SK-N-SH (cell line): Measurements from ENCODE around the gene SCARB1. TPM values are rescaled to one million over a fixed set of nuclear protein-coding genes. Genes with fewer than 3 reads are reported as not detected.

ENCODE experiments used
- CTCF ChIA-PET: fragments of 300-600, 350-600 bp; formaldehyde crosslinking; extraction: SDS; loops from one replicate; lab custom pipeline; 2021; lab: Yijun Ruan, JAX
- POLR2A ChIA-PET: fragments of 350-600 bp; sonication (Branson Sonifier 250); formaldehyde crosslinking; extraction: SDS; loops from one replicate; lab custom pipeline; 2020; ENCODE audit warnings: antibody characterized with exemption, inconsistent platforms; lab: Yijun Ruan, JAX
- DNase-seq: peaks from one replicate; pipeline ENCODE4 v3.0.0; 2012
- H2AFZ ChIP-seq: fragments of 200-600 bp; sonication (generic); 2 replicates; pipeline ENCODE4 v1.8.1; 2016; ENCODE audit warnings: antibody characterized with exemption, mild to moderate bottlenecking, low read depth
- H3F3A ChIP-seq: fragments of 200-600 bp; sonication (generic); replicated peaks from 2 replicates; pipeline ENCODE3; 2016; ENCODE audit warnings: antibody characterized with exemption, mild to moderate bottlenecking; ENCODE audit not compliant: insufficient read depth
- H3K27ac ChIP-seq, 2 experiments: fragments of 200-500 bp in 1 of 2; fragments of 200-600 bp in 1 of 2; sonication (Bioruptor generic) in 1 of 2; sonication (generic), shearing (Covaris generic) in 1 of 2; 2 replicates each; pipeline versions ENCODE4 v1.5.1 to v1.6.1; 2014 to 2016; ENCODE audit warnings: low read depth in 2 of 2, inconsistent platforms in 1 of 2, low read length in 1 of 2, mild to moderate bottlenecking in 1 of 2, mixed read lengths in 1 of 2
- H3K27me3 ChIP-seq: fragments of 200-600 bp; sonication (generic), shearing (Covaris generic); 2 replicates; pipeline ENCODE4 v1.6.1; 2016; ENCODE audit warnings: mixed run types; ENCODE audit not compliant: insufficient read depth
- H3K36me3 ChIP-seq, 2 experiments: fragments of 200-500 bp in 1 of 2; fragments of 200-600 bp in 1 of 2; sonication (Bioruptor generic) in 1 of 2; sonication (generic) in 1 of 2; replicated peaks in 1 of 2; 2 replicates each; pipeline versions ENCODE3 to v1.5.1; 2014 to 2016; ENCODE audit warnings: low read length in 1 of 2, mild to moderate bottlenecking in 1 of 2; ENCODE audit not compliant: insufficient read depth in 2 of 2, control insufficient read depth in 1 of 2
- H3K4me1 ChIP-seq, 2 experiments: fragments of 200-500 bp in 1 of 2; fragments of 200-600 bp in 1 of 2; sonication (Bioruptor generic) in 1 of 2; sonication (generic), shearing (Covaris generic) in 1 of 2; 2 replicates each; pipeline versions ENCODE4 v1.5.1 to v1.6.1; 2014 to 2016; ENCODE audit warnings: low read depth in 1 of 2, low read length in 1 of 2, mixed run types in 1 of 2; ENCODE audit not compliant: insufficient read depth in 2 of 2, control insufficient read depth in 1 of 2
- H3K4me2 ChIP-seq: fragments of 200-600 bp; sonication (generic), shearing (Covaris generic); 2 replicates; pipeline ENCODE4 v1.6.1; 2017; ENCODE audit warnings: mixed run types
- H3K4me3 ChIP-seq, 2 experiments: fragments of 200-500 bp in 1 of 2; fragments of 200-600 bp in 1 of 2; sonication (Bioruptor generic) in 1 of 2; sonication (generic), shearing (Covaris generic) in 1 of 2; 2 replicates each; pipeline versions ENCODE4 v1.5.1 to v1.8.1; 2014 to 2016; ENCODE audit warnings: low read depth in 2 of 2, inconsistent platforms in 1 of 2, low read length in 1 of 2, mild to moderate bottlenecking in 1 of 2, mixed read lengths in 1 of 2, moderate library complexity in 1 of 2
- H3K79me2 ChIP-seq: fragments of 200-600 bp; sonication (generic); 2 replicates; pipeline ENCODE4 v1.8.1; 2017; ENCODE audit warnings: mild to moderate bottlenecking; ENCODE audit not compliant: insufficient read depth
- H3K9ac ChIP-seq: fragments of 200-600 bp; sonication (generic); 2 replicates; pipeline ENCODE4 v1.6.1; 2017; ENCODE audit warnings: mixed run types
- H3K9me2 ChIP-seq: fragments of 200-600 bp; sonication (generic); 2 replicates; pipeline ENCODE4 v1.6.1; 2017; ENCODE audit warnings: mixed run types
- H3K9me3 ChIP-seq: fragments of 200-600 bp; sonication (generic); 2 replicates; pipeline ENCODE4 v1.6.1; 2017; ENCODE audit warnings: mixed run types, mild to moderate bottlenecking, moderate library complexity
- H4K20me1 ChIP-seq: fragments of 200-600 bp; sonication (generic); 2 replicates; pipeline ENCODE4 v1.6.1; 2017; ENCODE audit warnings: mild to moderate bottlenecking, mixed run types; ENCODE audit not compliant: insufficient read depth
- CHD2 ChIP-seq: fragments of 150-350 bp; IDR thresholded peaks from 2 replicates; pipeline ENCODE4 v1.6.1; 2018; ENCODE audit warnings: low read length; ENCODE audit not compliant: partially characterized antibody
- ELF1 ChIP-seq: IDR thresholded peaks from 2 replicates; pipeline ENCODE4 v1.4.0; 2012
- EP300 ChIP-seq, 2 experiments: IDR thresholded peaks; 2 replicates each; pipeline versions ENCODE4 v1.4.0 to v1.6.1; 2012; ENCODE audit warnings: borderline replicate concordance in 1 of 2, low read depth in 1 of 2, low read length in 1 of 2
- EZH2phosphoT487 ChIP-seq: fragments of 200-600 bp; sonication (generic); IDR thresholded peaks from 2 replicates; pipeline ENCODE4 v1.6.1; 2017; ENCODE audit warnings: low read depth, mixed run types, mild to moderate bottlenecking, antibody characterized with exemption, moderate library complexity, borderline replicate concordance
- FOSL2 ChIP-seq: IDR thresholded peaks from 2 replicates; pipeline ENCODE4 v1.4.0; 2012; ENCODE audit warnings: low read depth, mild to moderate bottlenecking, moderate library complexity, borderline replicate concordance
- FOXJ3 ChIP-seq: sonication (generic); formaldehyde crosslinking; IDR thresholded peaks from 2 replicates; pipeline ENCODE4 v1.5.1; 2020; ENCODE audit warnings: mild to moderate bottlenecking, missing genetic modification reagents
- GATA2 ChIP-seq: sonication (generic); formaldehyde crosslinking; IDR thresholded peaks from 2 replicates; pipeline ENCODE4 v1.5.0; 2020; ENCODE audit warnings: mild to moderate bottlenecking, missing genetic modification reagents
- JUND ChIP-seq: IDR thresholded peaks from 2 replicates; pipeline ENCODE4 v1.4.0; 2012
- NFIC ChIP-seq: IDR thresholded peaks from 2 replicates; pipeline ENCODE4 v1.4.0; 2012; ENCODE audit warnings: borderline replicate concordance
- PBX3 ChIP-seq: IDR thresholded peaks from 2 replicates; pipeline ENCODE4; 2012
- POLR2AphosphoS5 ChIP-seq: IDR thresholded peaks from 2 replicates; pipeline ENCODE4 v1.6.1; 2012; ENCODE audit warnings: low read depth, low read length
- RAD21 ChIP-seq: IDR thresholded peaks from 2 replicates; pipeline ENCODE4 v1.6.1; 2012; ENCODE audit warnings: mild to moderate bottlenecking, low read length
- REST ChIP-seq: IDR thresholded peaks from 2 replicates; pipeline ENCODE4 v1.6.1; 2012; ENCODE audit warnings: mild to moderate bottlenecking, low read depth, low read length, moderate library complexity
- RXRA ChIP-seq: IDR thresholded peaks from 2 replicates; pipeline ENCODE4 v1.4.0; 2012; ENCODE audit warnings: low read depth, mild to moderate bottlenecking, borderline replicate concordance
- SMC3 ChIP-seq: IDR thresholded peaks from 2 replicates; pipeline ENCODE4 v1.6.1; 2012; ENCODE audit warnings: low read depth, low read length, improper control_type of control experiment
- TAF1 ChIP-seq: IDR thresholded peaks from 2 replicates; pipeline ENCODE4 v1.6.1; 2012; ENCODE audit warnings: low read depth, mild to moderate bottlenecking, low read length, moderate library complexity, borderline replicate concordance
- TCF12 ChIP-seq: IDR thresholded peaks from 2 replicates; pipeline ENCODE4 v1.4.0; 2012
- TEAD4 ChIP-seq: IDR thresholded peaks from 2 replicates; pipeline ENCODE4 v1.4.0; 2012; ENCODE audit warnings: mild to moderate bottlenecking, borderline replicate concordance; ENCODE audit not compliant: insufficient read depth
- USF1 ChIP-seq: IDR thresholded peaks from 2 replicates; pipeline ENCODE4 v1.4.0; 2012; ENCODE audit warnings: low read depth, borderline replicate concordance
- USF2 ChIP-seq: fragments of 150-350 bp; IDR thresholded peaks from 2 replicates; pipeline ENCODE4 v1.6.1; 2017; ENCODE audit warnings: antibody characterized with exemption, low read length, low read depth, borderline replicate concordance
- YY1 ChIP-seq: IDR thresholded peaks from 2 replicates; pipeline ENCODE4 v1.4.0; 2012; ENCODE audit warnings: low read depth, mild to moderate bottlenecking
- WGBS: methylation state at CpG from one replicate; pipeline ENCODE4 v1.1.6; 2017; ENCODE audit warnings: low lambda C conversion rate; 5-methylcytosine and 5-hydroxymethylcytosine counted together
- polyA plus RNA-seq, 3 experiments: library from polyadenylated mRNA; depleted of rRNA; stranded (reverse); fragments of >200 nt; gene quantifications; 2 replicates each; pipeline ENCODE4 v1.2.3, GENCODE V29; 2012

SCARB1 gene
- polyA plus RNA-seq, 1 of the 3 experiments (the other 2 are of a cell fraction) = 33.0 TPM

- H3K36me3 ChIP-seq = no peaks in the 10 kb centered on the region
- no peak for TF ChIP-seq YY1
- TF ChIP-seq POLR2AphosphoS5 = no peak
- no peak for TF ChIP-seq USF1
- peak; percentile 60 for TF ChIP-seq PBX3
- no peak for TF ChIP-seq SMC3
- no peak for TF ChIP-seq JUND
- TF ChIP-seq NFIC = peak; percentile 8; the same call in 1 of the 2 replicates
- TF ChIP-seq GATA2 = no peak
- TF ChIP-seq CHD2 = no peak
- TF ChIP-seq EP300 (IDR thresholded peaks at IDR 0.05; ENCODE audit: borderline replicate concordance in 1 of 2, low read depth in 1 of 2, low read length in 1 of 2) = no peak; a peak in 1 of 4 replicates
- TF ChIP-seq TEAD4 = no peak
- TF ChIP-seq ELF1 = no peak
- TF ChIP-seq REST = no peak
- no peak for TF ChIP-seq FOXJ3
- TF ChIP-seq USF2 = no peak
- TF ChIP-seq RAD21 = no peak
- TF ChIP-seq TCF12 = peak; percentile 64; the same call in 1 of the 2 replicates
- TF ChIP-seq EZH2phosphoT487 = no peak
- TF ChIP-seq RXRA = no peak
- TF ChIP-seq FOSL2 = peak; percentile 77
- no peak for TF ChIP-seq TAF1
- no peaks in the 10 kb centered on the region for H3K9me2 ChIP-seq
- CTCF ChIA-PET = interaction anchor here (0.6 kb wide), 1 partner anchor 842 kb away, joined by 3 read pairs; no protein-coding TSS in a partner anchor
- peaks cover 18% of the 10 kb centered on the region for H3F3A ChIP-seq
- no peaks in the 10 kb centered on the region for H4K20me1 ChIP-seq
- no peak overlapping the region for H3K27ac ChIP-seq
- no peak overlapping the region for H3K4me2 ChIP-seq
- no peak overlapping the region for H3K4me3 ChIP-seq
- DNase-seq = no peak
- no peaks in the 10 kb centered on the region for H3K9me3 ChIP-seq
- WGBS = 78% methylated on average over 14 of the region's 15 CpGs
- H3K79me2 ChIP-seq = no peaks in the 10 kb centered on the region
- POLR2A ChIA-PET = no interaction called here
- H3K4me1 ChIP-seq = peaks cover 13 to 26% of the 10 kb centered on the region in 2 experiments; a peak in 3 of 4 replicates
- H2AFZ ChIP-seq = no peak overlapping the region
- H3K27me3 ChIP-seq = no peaks in the 10 kb centered on the region
- no peak overlapping the region for H3K9ac ChIP-seq
These were observed 116.1 kb downstream of the SCARB1 start for GRCh38 chr12:124747426-124748161.
